ENCODE measurements around the gene MAP3K5. TPM values are rescaled to one million over a fixed set of nuclear protein-coding genes. Genes with fewer than 3 reads are reported as not detected.

Gene MAP3K5
- total and polyA plus RNA-seq, 9 donors: 37.0 to 217 (median 80.2) TPM

DNA sequence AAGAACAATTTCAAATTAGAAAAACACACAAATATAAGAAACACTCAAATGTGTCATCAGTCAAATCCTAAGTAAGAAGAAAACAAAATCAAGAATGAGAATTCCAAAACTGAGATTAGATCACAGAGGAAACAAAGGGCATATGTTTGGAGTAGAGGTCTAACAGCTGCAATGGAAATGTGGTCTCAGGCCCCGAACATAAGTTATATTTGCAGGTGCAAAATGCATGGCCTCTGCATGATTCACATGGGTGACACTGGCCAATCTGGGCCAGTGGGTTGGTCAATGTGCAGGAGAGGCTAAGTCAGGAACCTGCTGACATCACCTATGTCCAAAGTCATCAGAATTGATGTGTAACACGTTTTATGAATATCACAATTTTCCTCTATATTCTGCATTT is 133.6 kb downstream of the MAP3K5 start:
- H3K36me3 ChIP-seq: no peaks in the 10 kb centered on the region
- H3K27me3 ChIP-seq: no peaks in the 10 kb centered on the region
- intact Hi-C loops (cut with DNase I): no loop called here
- DNase-seq: no peak
- H3K9me3 ChIP-seq: no peaks in the 10 kb centered on the region
- 77 to 88% (median 85%) methylated on average over 2 of the region's 2 CpGs for WGBS, 3 donors
- no peak overlapping the region for H3K4me3 ChIP-seq
- peaks cover 2% of the 10 kb centered on the region for H3K4me1 ChIP-seq (ENCODE audit: insufficient read depth)
- H3K27ac ChIP-seq: no peak overlapping the region
- TF ChIP-seq POLR2A (IDR thresholded peaks at IDR 0.05) (no peak), EP300 (IDR thresholded peaks at IDR 0.05) (no peak)
- TF ChIP-seq, protein P1, sequence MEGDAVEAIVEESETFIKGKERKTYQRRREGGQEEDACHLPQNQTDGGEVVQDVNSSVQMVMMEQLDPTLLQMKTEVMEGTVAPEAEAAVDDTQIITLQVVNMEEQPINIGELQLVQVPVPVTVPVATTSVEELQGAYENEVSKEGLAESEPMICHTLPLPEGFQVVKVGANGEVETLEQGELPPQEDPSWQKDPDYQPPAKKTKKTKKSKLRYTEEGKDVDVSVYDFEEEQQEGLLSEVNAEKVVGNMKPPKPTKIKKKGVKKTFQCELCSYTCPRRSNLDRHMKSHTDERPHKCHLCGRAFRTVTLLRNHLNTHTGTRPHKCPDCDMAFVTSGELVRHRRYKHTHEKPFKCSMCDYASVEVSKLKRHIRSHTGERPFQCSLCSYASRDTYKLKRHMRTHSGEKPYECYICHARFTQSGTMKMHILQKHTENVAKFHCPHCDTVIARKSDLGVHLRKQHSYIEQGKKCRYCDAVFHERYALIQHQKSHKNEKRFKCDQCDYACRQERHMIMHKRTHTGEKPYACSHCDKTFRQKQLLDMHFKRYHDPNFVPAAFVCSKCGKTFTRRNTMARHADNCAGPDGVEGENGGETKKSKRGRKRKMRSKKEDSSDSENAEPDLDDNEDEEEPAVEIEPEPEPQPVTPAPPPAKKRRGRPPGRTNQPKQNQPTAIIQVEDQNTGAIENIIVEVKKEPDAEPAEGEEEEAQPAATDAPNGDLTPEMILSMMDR (IDR thresholded peaks at IDR 0.05): no peak

DNA sequence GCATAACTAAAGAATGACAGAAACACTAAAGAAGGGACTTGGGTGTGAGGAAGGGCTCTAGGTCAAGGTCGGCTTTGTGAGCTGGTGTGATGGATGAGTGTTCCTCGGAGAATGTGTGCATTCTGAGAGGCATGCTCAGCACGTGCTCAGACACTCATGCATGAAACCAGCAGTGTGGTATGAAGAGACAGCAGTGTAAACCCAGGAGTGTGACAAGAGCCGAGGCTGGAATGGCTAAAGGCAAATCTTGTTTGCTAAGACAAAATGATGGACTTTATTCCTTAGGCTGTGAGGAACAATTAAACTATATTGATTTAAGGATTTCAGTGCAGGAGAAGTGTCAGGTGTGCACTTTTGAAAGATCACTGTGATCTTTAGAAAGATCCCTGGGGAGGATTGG is 134.6 kb downstream of the MAP3K5 start:
- Histone ChIP-seq H3K9me3 (no peaks in the 10 kb centered on the region), H3K27ac (no peak overlapping the region), H3K27me3 (no peaks in the 10 kb centered on the region), H3K4me3 (no peak overlapping the region), H3K36me3 (no peaks in the 10 kb centered on the region), H3K4me1 (ENCODE audit: insufficient read depth) (peaks cover 2% of the 10 kb centered on the region)
- DNase-seq: no peak
- 69 to 80% (median 73%) methylated on average over 4 of the region's 4 CpGs for WGBS, 3 donors
- intact Hi-C loops (cut with DNase I): no loop called here
- TF ChIP-seq EP300 (IDR thresholded peaks at IDR 0.05) (no peak), POLR2A (IDR thresholded peaks at IDR 0.05) (no peak)
- TF ChIP-seq, protein P1 (IDR thresholded peaks at IDR 0.05): no peak

DNA sequence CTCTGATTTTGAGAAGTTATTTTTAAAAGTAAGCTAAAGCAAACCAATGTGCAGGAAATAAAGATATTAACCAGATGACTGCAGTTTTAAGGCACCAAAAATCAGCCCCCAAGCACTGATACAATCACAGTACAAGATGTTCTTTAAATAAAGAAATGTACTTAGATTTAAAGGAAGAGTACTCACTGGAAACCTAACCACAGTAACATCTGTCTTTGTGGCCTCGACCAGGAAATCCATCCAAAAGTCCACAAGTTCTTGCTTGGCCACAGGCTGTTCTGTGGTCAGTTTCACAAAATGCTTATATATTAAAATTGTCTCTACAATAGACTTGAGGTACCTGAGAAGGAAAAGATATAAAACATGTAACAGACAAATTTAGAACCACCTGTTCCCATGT is 136.2 kb downstream of the MAP3K5 start:
- Histone ChIP-seq H3K27ac (no peak overlapping the region), H3K27me3 (no peaks in the 10 kb centered on the region), H3K4me1 (ENCODE audit: insufficient read depth) (peaks cover 2% of the 10 kb centered on the region), H3K9me3 (no peaks in the 10 kb centered on the region), H3K36me3 (no peaks in the 10 kb centered on the region), H3K4me3 (no peak overlapping the region)
- no peak for TF ChIP-seq EP300 (IDR thresholded peaks at IDR 0.05)
- no peak for TF ChIP-seq POLR2A (IDR thresholded peaks at IDR 0.05)
- TF ChIP-seq, protein P1 (IDR thresholded peaks at IDR 0.05): no peak
- 42 to 61% (median 61%) methylated on average over 1 of the region's 1 CpG for WGBS, 3 donors
- intact Hi-C loops (cut with DNase I): no loop called here
- DNase-seq: no peak

DNA sequence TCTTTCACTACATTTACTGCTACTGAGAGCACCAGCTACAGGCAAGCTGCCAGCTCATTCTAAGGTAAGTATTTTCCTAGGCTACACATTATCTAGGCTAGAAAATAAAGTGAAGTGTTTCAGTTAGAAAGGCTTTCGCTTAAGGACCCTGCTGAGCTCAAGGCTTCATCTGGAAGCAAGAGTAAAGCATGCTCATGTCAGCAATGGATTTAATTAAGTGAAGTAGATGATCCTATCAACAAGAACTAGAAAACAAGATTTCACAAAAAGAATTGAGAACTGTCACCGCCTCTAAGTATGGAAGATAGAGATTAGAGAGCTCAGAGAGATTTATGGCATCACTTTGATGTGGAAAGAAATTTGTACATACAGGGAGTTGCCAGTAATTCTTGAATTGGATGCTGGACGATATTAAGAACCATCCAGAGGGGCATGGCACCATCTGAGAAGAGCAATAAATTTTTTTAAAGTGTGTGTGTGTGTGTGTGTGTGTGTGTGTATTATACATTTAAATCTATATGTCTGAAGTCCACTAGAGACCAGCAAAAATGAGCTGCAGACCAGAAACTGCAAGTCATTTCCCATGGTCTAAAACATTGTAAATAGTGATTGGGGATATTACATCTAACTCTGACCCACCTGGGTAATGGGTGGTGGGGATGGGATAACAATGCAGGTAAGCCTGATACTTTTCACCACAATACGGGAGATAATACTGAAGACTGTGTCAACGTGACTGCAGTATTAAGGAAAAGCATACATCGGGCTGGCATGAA is 136.8 kb downstream of the MAP3K5 start:
- no peak for DNase-seq
- Histone ChIP-seq H3K27ac (no peak overlapping the region), H3K4me1 (ENCODE audit: insufficient read depth) (peaks cover 2% of the 10 kb centered on the region), H3K27me3 (no peaks in the 10 kb centered on the region), H3K36me3 (no peaks in the 10 kb centered on the region), H3K9me3 (no peaks in the 10 kb centered on the region), H3K4me3 (no peak overlapping the region)
- WGBS, 3 donors: 73 to 82% (median 81%) methylated on average over 6 of the region's 6 CpGs
- intact Hi-C loops (cut with DNase I): no loop called here
- TF ChIP-seq POLR2A (IDR thresholded peaks at IDR 0.05) (no peak), EP300 (IDR thresholded peaks at IDR 0.05) (no peak)
- TF ChIP-seq, protein P1 (IDR thresholded peaks at IDR 0.05): no peak
